SK-N-SH (cell line): ENCODE results near the gene KCNJ5. TPM values are rescaled to one million over a fixed set of nuclear protein-coding genes. Genes with fewer than 3 reads are reported as not detected.

Experiments
- CTCF ChIA-PET: fragments of 300-600, 350-600 bp; formaldehyde crosslinking; extraction: SDS; loops from one replicate; lab custom pipeline; 2021; lab: Yijun Ruan, JAX
- POLR2A ChIA-PET: fragments of 350-600 bp; sonication (Branson Sonifier 250); formaldehyde crosslinking; extraction: SDS; loops from one replicate; lab custom pipeline; 2020; ENCODE audit warnings: antibody characterized with exemption, inconsistent platforms; lab: Yijun Ruan, JAX
- DNase-seq: peaks from one replicate; pipeline ENCODE4 v3.0.0; 2012
- H2AFZ ChIP-seq: fragments of 200-600 bp; sonication (generic); 2 replicates; pipeline ENCODE4 v1.8.1; 2016; ENCODE audit warnings: antibody characterized with exemption, mild to moderate bottlenecking, low read depth
- H3F3A ChIP-seq: fragments of 200-600 bp; sonication (generic); replicated peaks from 2 replicates; pipeline ENCODE3; 2016; ENCODE audit warnings: antibody characterized with exemption, mild to moderate bottlenecking; ENCODE audit not compliant: insufficient read depth
- H3K27ac ChIP-seq, 2 experiments: fragments of 200-500 bp in 1 of 2; fragments of 200-600 bp in 1 of 2; sonication (Bioruptor generic) in 1 of 2; sonication (generic), shearing (Covaris generic) in 1 of 2; 2 replicates each; pipeline versions ENCODE4 v1.5.1 to v1.6.1; 2014 to 2016; ENCODE audit warnings: low read depth in 2 of 2, inconsistent platforms in 1 of 2, low read length in 1 of 2, mild to moderate bottlenecking in 1 of 2, mixed read lengths in 1 of 2
- H3K27me3 ChIP-seq: fragments of 200-600 bp; sonication (generic), shearing (Covaris generic); 2 replicates; pipeline ENCODE4 v1.6.1; 2016; ENCODE audit warnings: mixed run types; ENCODE audit not compliant: insufficient read depth
- H3K36me3 ChIP-seq, 2 experiments: fragments of 200-500 bp in 1 of 2; fragments of 200-600 bp in 1 of 2; sonication (Bioruptor generic) in 1 of 2; sonication (generic) in 1 of 2; replicated peaks in 1 of 2; 2 replicates each; pipeline versions ENCODE3 to v1.5.1; 2014 to 2016; ENCODE audit warnings: low read length in 1 of 2, mild to moderate bottlenecking in 1 of 2; ENCODE audit not compliant: insufficient read depth in 2 of 2, control insufficient read depth in 1 of 2
- H3K4me1 ChIP-seq, 2 experiments: fragments of 200-500 bp in 1 of 2; fragments of 200-600 bp in 1 of 2; sonication (Bioruptor generic) in 1 of 2; sonication (generic), shearing (Covaris generic) in 1 of 2; 2 replicates each; pipeline versions ENCODE4 v1.5.1 to v1.6.1; 2014 to 2016; ENCODE audit warnings: low read depth in 1 of 2, low read length in 1 of 2, mixed run types in 1 of 2; ENCODE audit not compliant: insufficient read depth in 2 of 2, control insufficient read depth in 1 of 2
- H3K4me2 ChIP-seq: fragments of 200-600 bp; sonication (generic), shearing (Covaris generic); 2 replicates; pipeline ENCODE4 v1.6.1; 2017; ENCODE audit warnings: mixed run types
- H3K4me3 ChIP-seq, 2 experiments: fragments of 200-500 bp in 1 of 2; fragments of 200-600 bp in 1 of 2; sonication (Bioruptor generic) in 1 of 2; sonication (generic), shearing (Covaris generic) in 1 of 2; 2 replicates each; pipeline versions ENCODE4 v1.5.1 to v1.8.1; 2014 to 2016; ENCODE audit warnings: low read depth in 2 of 2, inconsistent platforms in 1 of 2, low read length in 1 of 2, mild to moderate bottlenecking in 1 of 2, mixed read lengths in 1 of 2, moderate library complexity in 1 of 2
- H3K79me2 ChIP-seq: fragments of 200-600 bp; sonication (generic); 2 replicates; pipeline ENCODE4 v1.8.1; 2017; ENCODE audit warnings: mild to moderate bottlenecking; ENCODE audit not compliant: insufficient read depth
- H3K9ac ChIP-seq: fragments of 200-600 bp; sonication (generic); 2 replicates; pipeline ENCODE4 v1.6.1; 2017; ENCODE audit warnings: mixed run types
- H3K9me2 ChIP-seq: fragments of 200-600 bp; sonication (generic); 2 replicates; pipeline ENCODE4 v1.6.1; 2017; ENCODE audit warnings: mixed run types
- H3K9me3 ChIP-seq: fragments of 200-600 bp; sonication (generic); 2 replicates; pipeline ENCODE4 v1.6.1; 2017; ENCODE audit warnings: mixed run types, mild to moderate bottlenecking, moderate library complexity
- H4K20me1 ChIP-seq: fragments of 200-600 bp; sonication (generic); 2 replicates; pipeline ENCODE4 v1.6.1; 2017; ENCODE audit warnings: mild to moderate bottlenecking, mixed run types; ENCODE audit not compliant: insufficient read depth
- EP300 ChIP-seq, 2 experiments: IDR thresholded peaks; 2 replicates each; pipeline versions ENCODE4 v1.4.0 to v1.6.1; 2012; ENCODE audit warnings: borderline replicate concordance in 1 of 2, low read depth in 1 of 2, low read length in 1 of 2
- EZH2phosphoT487 ChIP-seq: fragments of 200-600 bp; sonication (generic); IDR thresholded peaks from 2 replicates; pipeline ENCODE4 v1.6.1; 2017; ENCODE audit warnings: low read depth, mixed run types, mild to moderate bottlenecking, antibody characterized with exemption, moderate library complexity, borderline replicate concordance
- FOSL2 ChIP-seq: IDR thresholded peaks from 2 replicates; pipeline ENCODE4 v1.4.0; 2012; ENCODE audit warnings: low read depth, mild to moderate bottlenecking, moderate library complexity, borderline replicate concordance
- FOXJ3 ChIP-seq: sonication (generic); formaldehyde crosslinking; IDR thresholded peaks from 2 replicates; pipeline ENCODE4 v1.5.1; 2020; ENCODE audit warnings: mild to moderate bottlenecking, missing genetic modification reagents
- FOXM1 ChIP-seq: IDR thresholded peaks from 2 replicates; pipeline ENCODE4 v1.4.0; 2012; ENCODE audit warnings: low read depth, mild to moderate bottlenecking
- IRF3 ChIP-seq: fragments of 150-350 bp; IDR thresholded peaks from 2 replicates; pipeline ENCODE4 v1.6.1; 2016; ENCODE audit warnings: mild to moderate bottlenecking, low read depth, low read length
- JUND ChIP-seq: IDR thresholded peaks from 2 replicates; pipeline ENCODE4 v1.4.0; 2012
- MEF2A ChIP-seq: IDR thresholded peaks from 2 replicates; pipeline ENCODE4 v1.4.0; 2012; ENCODE audit warnings: low read depth, borderline replicate concordance
- NFIC ChIP-seq: IDR thresholded peaks from 2 replicates; pipeline ENCODE4 v1.4.0; 2012; ENCODE audit warnings: borderline replicate concordance
- NRF1 ChIP-seq: IDR thresholded peaks from 2 replicates; pipeline ENCODE4 v1.6.1; 2012; ENCODE audit warnings: low read depth, mild to moderate bottlenecking, low read length
- RCOR1 ChIP-seq: fragments of 150-350 bp; IDR thresholded peaks from 2 replicates; pipeline ENCODE4 v1.6.1; 2017; ENCODE audit warnings: antibody characterized with exemption, low read length
- RFX5 ChIP-seq: IDR thresholded peaks from 2 replicates; pipeline ENCODE4 v1.6.1; 2012; ENCODE audit warnings: mild to moderate bottlenecking, improper control_type of control experiment, low read length
- RXRA ChIP-seq: IDR thresholded peaks from 2 replicates; pipeline ENCODE4 v1.4.0; 2012; ENCODE audit warnings: low read depth, mild to moderate bottlenecking, borderline replicate concordance
- SIN3A ChIP-seq: IDR thresholded peaks from 2 replicates; pipeline ENCODE4 v1.6.1; 2012; ENCODE audit warnings: low read depth, mild to moderate bottlenecking, low read length, moderate library complexity, borderline replicate concordance
- SMC3 ChIP-seq: IDR thresholded peaks from 2 replicates; pipeline ENCODE4 v1.6.1; 2012; ENCODE audit warnings: low read depth, low read length, improper control_type of control experiment
- TAF1 ChIP-seq: IDR thresholded peaks from 2 replicates; pipeline ENCODE4 v1.6.1; 2012; ENCODE audit warnings: low read depth, mild to moderate bottlenecking, low read length, moderate library complexity, borderline replicate concordance
- TCF12 ChIP-seq: IDR thresholded peaks from 2 replicates; pipeline ENCODE4 v1.4.0; 2012
- USF2 ChIP-seq: fragments of 150-350 bp; IDR thresholded peaks from 2 replicates; pipeline ENCODE4 v1.6.1; 2017; ENCODE audit warnings: antibody characterized with exemption, low read length, low read depth, borderline replicate concordance
- WGBS: methylation state at CpG from one replicate; pipeline ENCODE4 v1.1.6; 2017; ENCODE audit warnings: low lambda C conversion rate; 5-methylcytosine and 5-hydroxymethylcytosine counted together
- polyA plus RNA-seq, 3 experiments: library from polyadenylated mRNA; depleted of rRNA; stranded (reverse); fragments of >200 nt; gene quantifications; 2 replicates each; pipeline ENCODE4 v1.2.3, GENCODE V29; 2012
- TF ChIP-seq, protein P1 (sequence below): IDR thresholded peaks from 2 replicates; pipeline ENCODE4; 2012
- TF ChIP-seq, protein P2 (sequence below): fragments of 200-600 bp; sonication (generic); IDR thresholded peaks from 2 replicates; pipeline ENCODE4 v1.6.1; 2017; ENCODE audit warnings: antibody characterized with exemption, mild to moderate bottlenecking, moderate library complexity

Gene KCNJ5
- polyA plus RNA-seq, 1 of the 3 experiments (the other 2 are of a cell fraction), result 0.03 TPM

GRCh38 chr11:128890216-128890542 lies 977 bp upstream of the KCNJ5 start (continued):
- TF ChIP-seq RCOR1 (no peak), SMC3 (no peak), SIN3A (no peak), FOXM1 (no peak), RXRA (no peak), TCF12 (no peak), EZH2phosphoT487 (no peak), NRF1 (no peak), IRF3 (no peak), USF2 (no peak), RFX5 (no peak), EP300 (IDR thresholded peaks at IDR 0.05; ENCODE audit: borderline replicate concordance in 1 of 2, low read depth in 1 of 2, low read length in 1 of 2) (no peak)
- TF ChIP-seq, protein P1, sequence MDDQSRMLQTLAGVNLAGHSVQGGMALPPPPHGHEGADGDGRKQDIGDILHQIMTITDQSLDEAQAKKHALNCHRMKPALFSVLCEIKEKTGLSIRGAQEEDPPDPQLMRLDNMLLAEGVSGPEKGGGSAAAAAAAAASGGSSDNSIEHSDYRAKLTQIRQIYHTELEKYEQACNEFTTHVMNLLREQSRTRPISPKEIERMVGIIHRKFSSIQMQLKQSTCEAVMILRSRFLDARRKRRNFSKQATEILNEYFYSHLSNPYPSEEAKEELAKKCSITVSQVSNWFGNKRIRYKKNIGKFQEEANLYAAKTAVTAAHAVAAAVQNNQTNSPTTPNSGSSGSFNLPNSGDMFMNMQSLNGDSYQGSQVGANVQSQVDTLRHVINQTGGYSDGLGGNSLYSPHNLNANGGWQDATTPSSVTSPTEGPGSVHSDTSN, result no peak

DNA sequence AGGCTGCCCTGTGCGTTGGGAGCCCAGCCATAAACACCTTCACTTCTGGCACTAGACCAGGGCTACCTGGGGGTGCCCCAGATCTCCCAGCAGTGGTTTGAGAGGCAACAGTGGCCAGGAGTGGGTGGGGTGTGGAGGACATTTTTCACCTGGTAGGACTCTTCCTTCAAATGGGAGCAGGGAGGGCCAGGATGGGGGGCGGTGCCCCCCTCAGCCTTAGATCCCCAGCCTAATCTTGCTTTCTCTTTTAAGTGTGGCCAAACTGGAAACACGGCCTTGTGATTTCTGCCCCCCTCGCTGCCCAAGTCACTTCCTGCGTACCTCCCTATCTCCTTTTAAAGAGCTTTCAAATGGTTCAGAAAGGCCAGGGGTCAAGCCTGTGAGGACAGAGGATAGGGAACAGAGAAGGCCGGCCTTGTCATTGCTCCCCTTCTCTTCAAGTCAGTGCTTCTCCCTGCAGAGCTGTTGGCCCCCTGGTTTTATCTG lies 800 bp downstream of the KCNJ5 start:
- no peaks in the 10 kb centered on the region for H3K36me3 ChIP-seq
- 97% methylated on average over 5 of the region's 6 CpGs for WGBS
- no peak overlapping the region for H3K9ac ChIP-seq
- TF ChIP-seq MEF2A, result no peak
- TF ChIP-seq EP300 (IDR thresholded peaks at IDR 0.05; ENCODE audit: borderline replicate concordance in 1 of 2, low read depth in 1 of 2, low read length in 1 of 2), result no peak
- no peak for TF ChIP-seq FOSL2
- no peak for TF ChIP-seq RFX5
- no peak for TF ChIP-seq JUND
- TF ChIP-seq, protein P2, sequence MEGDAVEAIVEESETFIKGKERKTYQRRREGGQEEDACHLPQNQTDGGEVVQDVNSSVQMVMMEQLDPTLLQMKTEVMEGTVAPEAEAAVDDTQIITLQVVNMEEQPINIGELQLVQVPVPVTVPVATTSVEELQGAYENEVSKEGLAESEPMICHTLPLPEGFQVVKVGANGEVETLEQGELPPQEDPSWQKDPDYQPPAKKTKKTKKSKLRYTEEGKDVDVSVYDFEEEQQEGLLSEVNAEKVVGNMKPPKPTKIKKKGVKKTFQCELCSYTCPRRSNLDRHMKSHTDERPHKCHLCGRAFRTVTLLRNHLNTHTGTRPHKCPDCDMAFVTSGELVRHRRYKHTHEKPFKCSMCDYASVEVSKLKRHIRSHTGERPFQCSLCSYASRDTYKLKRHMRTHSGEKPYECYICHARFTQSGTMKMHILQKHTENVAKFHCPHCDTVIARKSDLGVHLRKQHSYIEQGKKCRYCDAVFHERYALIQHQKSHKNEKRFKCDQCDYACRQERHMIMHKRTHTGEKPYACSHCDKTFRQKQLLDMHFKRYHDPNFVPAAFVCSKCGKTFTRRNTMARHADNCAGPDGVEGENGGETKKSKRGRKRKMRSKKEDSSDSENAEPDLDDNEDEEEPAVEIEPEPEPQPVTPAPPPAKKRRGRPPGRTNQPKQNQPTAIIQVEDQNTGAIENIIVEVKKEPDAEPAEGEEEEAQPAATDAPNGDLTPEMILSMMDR, result no peak
- no peak for TF ChIP-seq NFIC
- TF ChIP-seq, protein P1, result no peak
- TF ChIP-seq TAF1, result no peak
- TF ChIP-seq FOXJ3 (CRISPR knock-in tag), result no peak
- no peak for TF ChIP-seq SMC3
- TF ChIP-seq RCOR1, result no peak
- TF ChIP-seq IRF3, result no peak
- H3F3A ChIP-seq, result no peaks in the 10 kb centered on the region
- H4K20me1 ChIP-seq, result no peaks in the 10 kb centered on the region
- no peak for DNase-seq
- peaks cover 0 to 27% of the 10 kb centered on the region in 2 experiments; a peak in 2 of 4 replicates for H3K4me1 ChIP-seq
- no peaks in the 10 kb centered on the region for H3K9me2 ChIP-seq
- ChIA-PET POLR2A (no interaction called here), CTCF (interaction anchor here (0.9 to 13.1 kb wide), 6 partner anchors 7 to 440 kb away, joined by 3 to 872 read pairs (median 22); partner anchors contain the start of gene TP53AIP1)
- H3K9me3 ChIP-seq, result no peaks in the 10 kb centered on the region
- no peak overlapping the region for H2AFZ ChIP-seq
- peaks cover 11% of the 10 kb centered on the region; the same call in 1 of the 2 replicates for H3K27me3 ChIP-seq
- H3K4me3 ChIP-seq, result no peak overlapping the region
- no peak overlapping the region for H3K27ac ChIP-seq
- H3K79me2 ChIP-seq, result no peaks in the 10 kb centered on the region
- no peak overlapping the region for H3K4me2 ChIP-seq
